T-helper 2 cell treated with Interferon-gamma antibody and Interleukin-4, amounts not matched to agents 100 ng/mL and 5 ng/mL, for 36 hours (primary cell): ENCODE results near the gene NSUN6. TPM values are rescaled to one million over a fixed set of nuclear protein-coding genes. Genes with fewer than 3 reads are reported as not detected.

Experiments
- intact Hi-C: fragments of 100-400 bp; cut with micrococcal nuclease; formaldehyde crosslinking; loops from one replicate; pipeline ENCODE4 v1.15.1; 2023
- total RNA-seq: library from RNA; stranded (reverse); gene quantifications from 2 replicates; pipeline ENCODE4 v1.2.3, GENCODE V29; 2022

The NSUN6 gene
- total RNA-seq, 1 donor from 2014 or later: 22.2 TPM

- intact Hi-C loops: no loop called here
Measured at GRCh38 chr10:18505456-18506118, 145.8 kb downstream of the NSUN6 start.

- intact Hi-C loops: no loop called here
Measured at GRCh38 chr10:18504161-18504560, 147.2 kb downstream of the NSUN6 start.

GRCh38 chr10:18501629-18502028, 149.8 kb downstream of the NSUN6 start:
- intact Hi-C loops: no loop called here

- intact Hi-C loops: no loop called here
Measured at GRCh38 chr10:18501198-18501597, 150.2 kb downstream of the NSUN6 start.

DNA sequence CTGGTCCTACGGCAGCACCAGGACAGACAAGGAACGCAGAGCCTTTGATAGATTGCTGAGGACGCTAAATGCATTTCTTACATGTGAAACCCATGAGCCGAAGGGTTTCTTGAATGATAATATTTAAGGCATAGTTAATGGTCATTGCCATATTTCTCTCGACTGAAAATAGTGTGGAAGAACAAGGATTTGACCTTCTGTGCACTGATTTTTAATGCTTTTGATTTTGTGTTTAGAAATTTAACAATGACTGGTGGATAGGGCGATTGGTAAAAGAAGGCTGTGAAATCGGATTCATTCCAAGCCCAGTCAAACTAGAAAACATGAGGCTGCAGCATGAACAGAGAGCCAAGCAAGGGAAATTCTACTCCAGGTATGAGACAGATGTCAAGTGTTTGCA, 150.8 kb downstream of the NSUN6 start:
- intact Hi-C loops: no loop called here

DNA sequence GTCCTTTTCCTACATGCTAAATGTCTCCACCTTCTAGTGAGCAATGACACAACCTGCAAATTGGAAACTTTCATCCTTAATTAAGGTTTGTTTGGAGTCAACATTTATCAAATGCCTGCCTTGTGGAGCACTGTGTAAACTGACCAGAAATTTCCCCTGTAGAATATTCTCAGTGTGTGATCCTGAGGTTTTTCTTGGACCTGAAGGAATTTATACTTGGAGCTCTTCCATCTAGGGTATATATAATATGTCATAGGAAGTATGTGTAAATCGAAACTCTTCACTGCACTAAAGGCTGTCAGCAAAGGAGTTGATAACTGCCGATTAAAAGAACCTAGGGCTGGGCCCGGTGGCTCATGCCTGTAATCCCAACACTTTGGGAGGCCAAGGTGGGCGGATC, 152.4 kb downstream of the NSUN6 start:
- intact Hi-C loops: no loop called here

- intact Hi-C loops: no loop called here
Measured at GRCh38 chr10:18497806-18498369, 153.5 kb downstream of the NSUN6 start.

Other genes starting within 250 kb of the NSUN6 start
- 13.6 and 14.1 TPM in 2 replicates for gene ARL5B, start 7.8 kb upstream of the NSUN6 start, total RNA-seq